ENCODE results near the gene MLANA. TPM values are rescaled to one million over a fixed set of nuclear protein-coding genes. Genes with fewer than 3 reads are reported as not detected.

MLANA gene
- total RNA-seq, 1 donor from 2014 or later = not detected

DNA sequence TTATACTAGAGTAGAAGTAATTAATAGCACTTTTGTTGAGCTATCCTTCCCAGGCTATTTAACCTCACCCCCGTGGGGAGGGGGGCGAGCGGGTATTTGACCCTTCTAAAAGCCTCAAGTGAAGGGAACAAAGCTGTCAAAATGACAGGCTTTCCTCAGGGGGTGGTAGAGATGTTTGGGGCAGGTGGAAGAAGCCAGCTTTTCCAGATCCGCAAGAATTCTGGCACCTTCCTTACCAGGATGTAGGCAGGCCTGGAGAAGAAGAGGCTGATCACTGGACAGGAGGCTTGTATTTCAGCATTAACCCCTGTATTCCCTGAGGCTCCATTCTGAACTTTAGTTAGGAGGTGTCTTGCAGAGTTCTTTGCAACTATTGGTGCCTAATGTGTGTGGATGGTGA lies 26.2 kb upstream of the MLANA start:
- Mint-ChIP-seq H3K36me3 (no peaks in the 10 kb centered on the region), H3K27me3 (ENCODE audit: low read depth) (no peaks in the 10 kb centered on the region), H3K9me3 (no peaks in the 10 kb centered on the region), H3K4me3 (no peak overlapping the region), H3K4me1 (peaks cover 18% of the 10 kb centered on the region), H3K27ac (peak overlapping the region; percentile 12)
- TF ChIP-seq, protein P1, sequence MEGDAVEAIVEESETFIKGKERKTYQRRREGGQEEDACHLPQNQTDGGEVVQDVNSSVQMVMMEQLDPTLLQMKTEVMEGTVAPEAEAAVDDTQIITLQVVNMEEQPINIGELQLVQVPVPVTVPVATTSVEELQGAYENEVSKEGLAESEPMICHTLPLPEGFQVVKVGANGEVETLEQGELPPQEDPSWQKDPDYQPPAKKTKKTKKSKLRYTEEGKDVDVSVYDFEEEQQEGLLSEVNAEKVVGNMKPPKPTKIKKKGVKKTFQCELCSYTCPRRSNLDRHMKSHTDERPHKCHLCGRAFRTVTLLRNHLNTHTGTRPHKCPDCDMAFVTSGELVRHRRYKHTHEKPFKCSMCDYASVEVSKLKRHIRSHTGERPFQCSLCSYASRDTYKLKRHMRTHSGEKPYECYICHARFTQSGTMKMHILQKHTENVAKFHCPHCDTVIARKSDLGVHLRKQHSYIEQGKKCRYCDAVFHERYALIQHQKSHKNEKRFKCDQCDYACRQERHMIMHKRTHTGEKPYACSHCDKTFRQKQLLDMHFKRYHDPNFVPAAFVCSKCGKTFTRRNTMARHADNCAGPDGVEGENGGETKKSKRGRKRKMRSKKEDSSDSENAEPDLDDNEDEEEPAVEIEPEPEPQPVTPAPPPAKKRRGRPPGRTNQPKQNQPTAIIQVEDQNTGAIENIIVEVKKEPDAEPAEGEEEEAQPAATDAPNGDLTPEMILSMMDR (IDR thresholded peaks at IDR 0.05; ENCODE audit: unreplicated experiment) = no peak
- no peak for DNase-seq (ENCODE audit: low spot score in 2 of 2, unreplicated experiment in 2 of 2)

DNA sequence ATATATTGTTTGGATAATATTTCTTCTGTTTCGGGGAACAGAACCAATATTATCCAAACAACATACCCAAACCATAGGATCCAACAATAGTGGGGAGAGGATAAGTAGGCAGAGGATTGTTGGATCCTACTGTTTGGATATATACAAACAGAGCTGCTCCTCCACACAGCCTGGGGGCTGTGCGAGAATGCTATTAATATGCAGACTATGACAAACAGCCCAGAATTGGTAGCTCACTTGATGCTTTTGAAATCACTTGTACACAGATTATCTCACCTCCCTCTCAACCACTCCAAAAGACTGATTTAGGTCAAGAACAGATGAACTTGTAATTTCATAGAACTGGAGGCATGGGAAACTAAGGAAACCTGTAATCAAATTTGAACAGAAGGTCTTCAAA lies 24.4 kb upstream of the MLANA start:
- Mint-ChIP-seq H3K9me3 (no peaks in the 10 kb centered on the region), H3K27ac (no peak overlapping the region), H3K4me3 (no peak overlapping the region), H3K36me3 (no peaks in the 10 kb centered on the region), H3K4me1 (peaks cover 22% of the 10 kb centered on the region), H3K27me3 (ENCODE audit: low read depth) (no peaks in the 10 kb centered on the region)
- TF ChIP-seq, protein P1 (IDR thresholded peaks at IDR 0.05; ENCODE audit: unreplicated experiment) = no peak
- DNase-seq (ENCODE audit: low spot score in 2 of 2, unreplicated experiment in 2 of 2) = no peak

DNA sequence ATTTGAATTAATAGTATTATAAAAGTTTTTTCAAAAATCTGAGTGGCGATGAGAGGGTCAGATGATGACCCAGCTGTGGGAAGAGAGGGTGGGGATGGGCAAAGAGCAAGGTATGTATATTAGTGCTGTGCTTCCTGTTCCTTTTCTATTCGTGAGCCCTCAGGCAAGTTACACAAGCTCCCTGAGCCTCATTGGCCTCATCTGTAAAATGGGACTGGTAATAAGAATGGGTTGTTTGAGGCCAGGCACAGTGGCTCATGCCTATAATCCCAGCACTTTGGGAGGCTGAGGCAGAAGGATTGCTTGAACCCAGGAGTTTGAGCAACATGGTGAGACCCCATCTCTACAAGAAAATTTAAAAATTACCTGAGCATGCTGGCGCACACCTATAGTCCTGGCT lies 24.0 kb upstream of the MLANA start:
- Mint-ChIP-seq H3K27ac (no peak overlapping the region), H3K27me3 (ENCODE audit: low read depth) (no peaks in the 10 kb centered on the region), H3K9me3 (no peaks in the 10 kb centered on the region), H3K4me1 (peaks cover 21% of the 10 kb centered on the region), H3K36me3 (no peaks in the 10 kb centered on the region), H3K4me3 (no peak overlapping the region)
- DNase-seq (ENCODE audit: low spot score in 2 of 2, unreplicated experiment in 2 of 2) = no peak
- TF ChIP-seq, protein P1 (IDR thresholded peaks at IDR 0.05; ENCODE audit: unreplicated experiment) = no peak

DNA sequence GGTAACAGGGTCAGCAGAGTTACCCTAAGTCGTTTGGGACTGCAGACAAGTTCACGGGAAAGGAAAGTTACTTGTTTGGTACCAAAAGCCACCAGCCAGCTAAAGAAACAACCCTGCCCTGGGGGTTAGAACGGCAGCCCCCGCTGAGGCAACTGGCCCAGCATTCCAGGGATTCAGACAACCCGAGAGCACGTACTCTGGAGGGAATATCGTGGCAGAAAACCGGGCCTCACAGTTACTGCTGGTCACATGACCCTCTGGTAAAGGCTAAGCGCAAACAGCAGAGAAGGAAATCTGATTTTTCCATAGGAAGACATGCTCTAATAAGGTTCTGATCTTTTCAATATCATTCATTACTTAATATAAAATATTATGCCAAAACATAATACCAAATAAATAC lies 22.5 kb upstream of the MLANA start:
- peak overlapping the region; percentile 30 for H3K27ac Mint-ChIP-seq
- DNase-seq (ENCODE audit: low spot score in 2 of 2, unreplicated experiment in 2 of 2) = no peak
- H3K36me3 Mint-ChIP-seq = no peaks in the 10 kb centered on the region
- no peaks in the 10 kb centered on the region for H3K27me3 Mint-ChIP-seq (ENCODE audit: low read depth)
- H3K4me1 Mint-ChIP-seq = peaks cover 31% of the 10 kb centered on the region
- TF ChIP-seq, protein P1 (IDR thresholded peaks at IDR 0.05; ENCODE audit: unreplicated experiment) = no peak
- H3K4me3 Mint-ChIP-seq = no peak overlapping the region
- no peaks in the 10 kb centered on the region for H3K9me3 Mint-ChIP-seq

DNA sequence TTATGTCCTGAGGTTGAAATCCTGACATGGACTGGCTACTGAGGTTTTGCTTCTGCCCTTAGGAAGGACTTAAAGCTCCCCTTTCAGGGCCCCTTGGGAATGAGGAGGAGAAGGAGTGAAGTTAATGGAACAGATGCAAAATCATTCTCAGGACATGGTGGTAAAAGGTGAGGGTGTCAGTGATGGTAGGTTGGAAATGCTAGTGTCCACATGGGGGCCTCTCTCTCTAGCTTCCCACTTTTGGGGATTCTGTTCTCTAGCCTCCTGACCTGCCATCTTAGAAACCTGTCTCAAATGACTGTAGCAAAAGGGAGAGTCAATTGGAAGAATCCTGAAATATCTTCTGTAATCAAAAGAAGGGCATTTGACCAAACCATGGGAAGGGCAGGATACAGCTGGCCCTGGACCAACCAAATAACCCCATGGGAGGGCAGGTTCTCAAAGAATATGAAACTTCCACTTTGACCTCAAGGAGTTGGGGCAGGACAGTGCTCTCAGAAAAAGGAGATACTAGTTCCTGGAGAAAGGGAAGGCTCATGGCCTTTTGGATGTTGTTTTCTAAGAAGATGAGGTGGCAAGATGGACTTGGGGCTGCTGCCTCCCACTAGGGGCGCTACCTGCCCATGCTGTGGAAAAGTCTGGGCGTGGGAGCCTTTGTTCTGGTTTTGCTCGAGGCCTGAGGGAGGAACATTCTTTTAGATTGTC lies 21.2 kb upstream of the MLANA start:
- Mint-ChIP-seq H3K4me3 (no peak overlapping the region), H3K9me3 (no peaks in the 10 kb centered on the region), H3K36me3 (no peaks in the 10 kb centered on the region), H3K27ac (no peak overlapping the region), H3K27me3 (ENCODE audit: low read depth) (no peaks in the 10 kb centered on the region), H3K4me1 (peaks cover 28% of the 10 kb centered on the region)
- no peak for DNase-seq (ENCODE audit: low spot score in 2 of 2, unreplicated experiment in 2 of 2)
- TF ChIP-seq, protein P1 (IDR thresholded peaks at IDR 0.05; ENCODE audit: unreplicated experiment) = peak; percentile 25

DNA sequence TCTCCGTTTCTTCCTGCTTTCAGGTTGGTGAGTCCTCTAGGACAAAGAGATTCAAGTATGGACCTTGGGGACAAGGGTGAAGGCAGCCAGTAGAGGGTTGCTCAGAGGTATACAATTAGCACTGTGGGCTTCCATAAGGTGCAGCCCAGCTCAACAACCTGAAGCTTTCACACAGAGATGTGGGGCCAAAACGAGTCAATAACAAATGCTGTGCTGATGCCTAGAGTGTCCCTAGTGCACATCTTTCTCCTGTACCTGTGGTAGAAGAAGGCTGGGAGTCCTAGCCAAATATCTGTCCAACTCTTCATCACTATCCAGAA lies 20.7 kb upstream of the MLANA start:
- H3K36me3 Mint-ChIP-seq = no peaks in the 10 kb centered on the region

More for the DNA sequence above, 20.7 kb upstream of the MLANA start:
- Mint-ChIP-seq H3K4me1 (peaks cover 24% of the 10 kb centered on the region), H3K27ac (no peak overlapping the region), H3K27me3 (ENCODE audit: low read depth) (no peaks in the 10 kb centered on the region), H3K9me3 (no peaks in the 10 kb centered on the region), H3K4me3 (no peak overlapping the region)
- no peak for DNase-seq (ENCODE audit: low spot score in 2 of 2, unreplicated experiment in 2 of 2)
- TF ChIP-seq, protein P1 (IDR thresholded peaks at IDR 0.05; ENCODE audit: unreplicated experiment) = no peak
